ENCODE measurements around the gene PPFIBP2.

PPFIBP2 gene

DNA sequence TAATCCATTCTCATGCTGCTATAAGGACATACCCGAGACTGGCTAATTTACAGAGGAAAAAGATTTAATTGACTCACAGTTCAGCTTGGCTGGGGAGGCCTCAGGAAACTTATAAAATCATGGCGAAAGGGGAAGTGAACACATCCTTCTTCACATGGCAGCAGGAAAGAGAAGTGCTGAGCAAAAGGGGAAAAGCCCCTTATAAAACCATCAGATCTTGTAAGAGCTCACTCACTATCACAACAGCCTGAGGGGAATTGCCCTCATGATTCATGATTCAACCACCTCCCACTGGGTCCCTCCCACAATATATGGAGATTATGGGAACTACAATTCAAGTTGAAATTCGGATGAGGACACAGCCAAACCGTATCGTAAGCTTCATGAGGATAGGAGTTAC lies 163.3 kb downstream of the PPFIBP2 start:
- POLR2A ChIA-PET, result no interaction called here

DNA sequence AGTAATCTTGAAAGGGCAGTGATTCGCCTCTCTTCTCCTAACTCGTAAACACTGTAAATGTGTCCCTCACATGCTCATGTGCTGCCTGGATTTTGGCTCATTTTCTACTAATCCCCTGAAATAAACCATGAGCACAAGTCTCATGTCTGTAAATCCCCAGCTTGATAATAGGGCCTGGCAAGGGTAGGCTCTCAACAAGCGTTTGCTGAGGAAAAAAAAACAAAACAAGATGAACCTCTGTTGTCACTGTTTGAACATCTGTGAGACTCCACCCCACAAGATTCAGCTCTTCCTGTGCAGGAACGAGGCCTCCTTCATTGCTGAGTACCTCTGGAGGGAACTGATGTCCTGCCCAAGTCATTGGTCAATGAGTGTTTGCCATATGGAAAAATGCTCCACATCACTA lies 164.0 kb downstream of the PPFIBP2 start:
- POLR2A ChIA-PET, result no interaction called here
- Histone ChIP-seq H3K4me3 (ENCODE audit: low read depth, low read length) (no peak overlapping the region), H3K36me3 (ENCODE audit: control insufficient read depth in 2 of 2, insufficient read depth in 1 of 2, low read length in 2 of 2) (no peaks in the 10 kb centered on the region), H3K9me3 (ENCODE audit: control insufficient read depth, insufficient read depth, low read depth, low read length) (no peaks in the 10 kb centered on the region), H3K4me1 (ENCODE audit: control insufficient read depth, insufficient read depth, low read length) (no peaks in the 10 kb centered on the region), H3K27ac (ENCODE audit: extremely low read depth, low read depth, low read length) (no peak overlapping the region)
- TF ChIP-seq, protein P1, sequence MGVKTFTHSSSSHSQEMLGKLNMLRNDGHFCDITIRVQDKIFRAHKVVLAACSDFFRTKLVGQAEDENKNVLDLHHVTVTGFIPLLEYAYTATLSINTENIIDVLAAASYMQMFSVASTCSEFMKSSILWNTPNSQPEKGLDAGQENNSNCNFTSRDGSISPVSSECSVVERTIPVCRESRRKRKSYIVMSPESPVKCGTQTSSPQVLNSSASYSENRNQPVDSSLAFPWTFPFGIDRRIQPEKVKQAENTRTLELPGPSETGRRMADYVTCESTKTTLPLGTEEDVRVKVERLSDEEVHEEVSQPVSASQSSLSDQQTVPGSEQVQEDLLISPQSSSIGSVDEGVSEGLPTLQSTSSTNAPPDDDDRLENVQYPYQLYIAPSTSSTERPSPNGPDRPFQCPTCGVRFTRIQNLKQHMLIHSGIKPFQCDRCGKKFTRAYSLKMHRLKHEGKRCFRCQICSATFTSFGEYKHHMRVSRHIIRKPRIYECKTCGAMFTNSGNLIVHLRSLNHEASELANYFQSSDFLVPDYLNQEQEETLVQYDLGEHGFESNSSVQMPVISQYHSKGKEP (tag by site-specific recombination; IDR thresholded peaks at IDR 0.05), result no peak
- peak; percentile 39; the same call in 1 of the 2 replicates for TF ChIP-seq MZF1 (tag by site-specific recombination; IDR thresholded peaks at IDR 0.05; ENCODE audit: borderline replicate concordance)
- no peak for TF ChIP-seq SALL2 (tag by site-specific recombination; IDR thresholded peaks at IDR 0.05; ENCODE audit: borderline replicate concordance)
- 0 out of 2 replicates have a peak, but pooled peaks have one; percentile 9 for TF ChIP-seq FEZF1 (tag by site-specific recombination; IDR thresholded peaks at IDR 0.05)
- TF ChIP-seq ZNF529 (tag by site-specific recombination; IDR thresholded peaks at IDR 0.05; ENCODE audit: insufficient replicate concordance), result no peak
- CTCF ChIA-PET, result interaction anchor here (0.6 to 2.0 kb wide), 7 partner anchors 9 to 759 kb away, joined by 3 to 5 read pairs (median 3); no protein-coding TSS in a partner anchor

More for the DNA sequence above, 163.3 kb downstream of the PPFIBP2 start:
- H3K4me1 ChIP-seq (ENCODE audit: control insufficient read depth, insufficient read depth, low read length), result no peaks in the 10 kb centered on the region
- H3K4me3 ChIP-seq (ENCODE audit: low read depth, low read length), result no peak overlapping the region
- no peaks in the 10 kb centered on the region for H3K9me3 ChIP-seq (ENCODE audit: control insufficient read depth, insufficient read depth, low read depth, low read length)
- H3K27ac ChIP-seq (ENCODE audit: extremely low read depth, low read depth, low read length), result no peak overlapping the region
- no peaks in the 10 kb centered on the region for H3K36me3 ChIP-seq (ENCODE audit: control insufficient read depth in 2 of 2, insufficient read depth in 1 of 2, low read length in 2 of 2)
- TF ChIP-seq, protein P2, sequence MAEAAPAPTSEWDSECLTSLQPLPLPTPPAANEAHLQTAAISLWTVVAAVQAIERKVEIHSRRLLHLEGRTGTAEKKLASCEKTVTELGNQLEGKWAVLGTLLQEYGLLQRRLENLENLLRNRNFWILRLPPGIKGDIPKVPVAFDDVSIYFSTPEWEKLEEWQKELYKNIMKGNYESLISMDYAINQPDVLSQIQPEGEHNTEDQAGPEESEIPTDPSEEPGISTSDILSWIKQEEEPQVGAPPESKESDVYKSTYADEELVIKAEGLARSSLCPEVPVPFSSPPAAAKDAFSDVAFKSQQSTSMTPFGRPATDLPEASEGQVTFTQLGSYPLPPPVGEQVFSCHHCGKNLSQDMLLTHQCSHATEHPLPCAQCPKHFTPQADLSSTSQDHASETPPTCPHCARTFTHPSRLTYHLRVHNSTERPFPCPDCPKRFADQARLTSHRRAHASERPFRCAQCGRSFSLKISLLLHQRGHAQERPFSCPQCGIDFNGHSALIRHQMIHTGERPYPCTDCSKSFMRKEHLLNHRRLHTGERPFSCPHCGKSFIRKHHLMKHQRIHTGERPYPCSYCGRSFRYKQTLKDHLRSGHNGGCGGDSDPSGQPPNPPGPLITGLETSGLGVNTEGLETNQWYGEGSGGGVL (tag by site-specific recombination; IDR thresholded peaks at IDR 0.05), result peak; percentile 28; the same call in 1 of the 2 replicates
- TF ChIP-seq MZF1 (tag by site-specific recombination; IDR thresholded peaks at IDR 0.05; ENCODE audit: borderline replicate concordance) (peak; percentile 54; the same call in 1 of the 2 replicates), KLF16 (tag by site-specific recombination; IDR thresholded peaks at IDR 0.05) (0 out of 2 replicates have a peak, but pooled peaks have one; percentile 16), FEZF1 (tag by site-specific recombination; IDR thresholded peaks at IDR 0.05) (peak; percentile 37; the same call in 1 of the 2 replicates), ZFHX2 (tag by site-specific recombination; conservative IDR thresholded peaks at IDR 0.05) (peak; percentile 75), ZNF660 (tag by site-specific recombination; IDR thresholded peaks at IDR 0.05) (0 out of 2 replicates have a peak, but pooled peaks have one; percentile 10), ZIC2 (tag by site-specific recombination; IDR thresholded peaks at IDR 0.05) (peak; percentile 27; the same call in 1 of the 2 replicates), SETDB1 (IDR thresholded peaks at IDR 0.05; ENCODE audit: insufficient read length, low read length) (peak; percentile 81), ZNF341 (tag by site-specific recombination; IDR thresholded peaks at IDR 0.05; ENCODE audit: low read depth) (0 out of 2 replicates have a peak, but pooled peaks have one; percentile 15), ZNF48 (tag by site-specific recombination; IDR thresholded peaks at IDR 0.05) (no peak), WT1 (tag by site-specific recombination; IDR thresholded peaks at IDR 0.05) (peak; percentile 35; the same call in 1 of the 2 replicates), ZNF558 (tag by site-specific recombination; IDR thresholded peaks at IDR 0.05) (no peak), SP7 (tag by site-specific recombination; IDR thresholded peaks at IDR 0.05) (0 out of 2 replicates have a peak, but pooled peaks have one; percentile 25), TRIM28 (IDR thresholded peaks at IDR 0.05; ENCODE audit: borderline replicate concordance, low read length) (peak; percentile 30; the same call in 1 of the 2 replicates), ZNF157 (tag by site-specific recombination; IDR thresholded peaks at IDR 0.05) (no peak), GLIS1 (tag by site-specific recombination; IDR thresholded peaks at IDR 0.05) (peak; percentile 68)
- TF ChIP-seq, protein P3, sequence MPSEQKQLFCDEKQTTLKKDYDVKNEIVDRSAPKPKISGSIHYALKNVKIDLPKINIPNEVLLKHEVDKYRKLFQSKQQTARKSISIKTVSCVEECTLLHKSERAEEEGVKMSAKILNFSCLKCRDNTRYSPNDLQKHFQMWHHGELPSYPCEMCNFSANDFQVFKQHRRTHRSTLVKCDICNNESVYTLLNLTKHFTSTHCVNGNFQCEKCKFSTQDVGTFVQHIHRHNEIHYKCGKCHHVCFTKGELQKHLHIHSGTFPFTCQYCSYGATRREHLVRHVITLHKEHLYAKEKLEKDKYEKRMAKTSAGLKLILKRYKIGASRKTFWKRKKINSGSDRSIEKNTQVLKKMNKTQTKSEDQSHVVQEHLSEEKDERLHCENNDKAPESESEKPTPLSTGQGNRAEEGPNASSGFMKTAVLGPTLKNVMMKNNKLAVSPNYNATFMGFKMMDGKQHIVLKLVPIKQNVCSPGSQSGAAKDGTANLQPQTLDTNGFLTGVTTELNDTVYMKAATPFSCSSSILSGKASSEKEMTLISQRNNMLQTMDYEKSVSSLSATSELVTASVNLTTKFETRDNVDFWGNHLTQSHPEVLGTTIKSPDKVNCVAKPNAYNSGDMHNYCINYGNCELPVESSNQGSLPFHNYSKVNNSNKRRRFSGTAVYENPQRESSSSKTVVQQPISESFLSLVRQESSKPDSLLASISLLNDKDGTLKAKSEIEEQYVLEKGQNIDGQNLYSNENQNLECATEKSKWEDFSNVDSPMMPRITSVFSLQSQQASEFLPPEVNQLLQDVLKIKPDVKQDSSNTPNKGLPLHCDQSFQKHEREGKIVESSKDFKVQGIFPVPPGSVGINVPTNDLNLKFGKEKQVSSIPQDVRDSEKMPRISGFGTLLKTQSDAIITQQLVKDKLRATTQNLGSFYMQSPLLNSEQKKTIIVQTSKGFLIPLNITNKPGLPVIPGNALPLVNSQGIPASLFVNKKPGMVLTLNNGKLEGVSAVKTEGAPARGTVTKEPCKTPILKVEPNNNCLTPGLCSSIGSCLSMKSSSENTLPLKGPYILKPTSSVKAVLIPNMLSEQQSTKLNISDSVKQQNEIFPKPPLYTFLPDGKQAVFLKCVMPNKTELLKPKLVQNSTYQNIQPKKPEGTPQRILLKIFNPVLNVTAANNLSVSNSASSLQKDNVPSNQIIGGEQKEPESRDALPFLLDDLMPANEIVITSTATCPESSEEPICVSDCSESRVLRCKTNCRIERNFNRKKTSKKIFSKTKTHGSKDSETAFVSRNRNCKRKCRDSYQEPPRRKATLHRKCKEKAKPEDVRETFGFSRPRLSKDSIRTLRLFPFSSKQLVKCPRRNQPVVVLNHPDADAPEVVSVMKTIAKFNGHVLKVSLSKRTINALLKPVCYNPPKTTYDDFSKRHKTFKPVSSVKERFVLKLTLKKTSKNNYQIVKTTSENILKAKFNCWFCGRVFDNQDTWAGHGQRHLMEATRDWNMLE (tag by site-specific recombination; conservative IDR thresholded peaks at IDR 0.05; ENCODE audit: low read depth), result 0 out of 2 replicates have a peak, but pooled peaks have one; percentile 23
- TF ChIP-seq, protein P4, sequence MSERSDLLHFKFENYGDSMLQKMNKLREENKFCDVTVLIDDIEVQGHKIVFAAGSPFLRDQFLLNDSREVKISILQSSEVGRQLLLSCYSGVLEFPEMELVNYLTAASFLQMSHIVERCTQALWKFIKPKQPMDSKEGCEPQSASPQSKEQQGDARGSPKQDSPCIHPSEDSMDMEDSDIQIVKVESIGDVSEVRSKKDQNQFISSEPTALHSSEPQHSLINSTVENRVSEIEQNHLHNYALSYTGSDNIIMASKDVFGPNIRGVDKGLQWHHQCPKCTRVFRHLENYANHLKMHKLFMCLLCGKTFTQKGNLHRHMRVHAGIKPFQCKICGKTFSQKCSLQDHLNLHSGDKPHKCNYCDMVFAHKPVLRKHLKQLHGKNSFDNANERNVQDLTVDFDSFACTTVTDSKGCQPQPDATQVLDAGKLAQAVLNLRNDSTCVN (tag by site-specific recombination; optimal IDR thresholded peaks at IDR 0.05), result no peak
- CTCF ChIA-PET, result interaction anchor here (0.9 to 1.0 kb wide), 2 partner anchors 13 to 106 kb away, joined by 3 to 4 read pairs; no protein-coding TSS in a partner anchor

Data from HEK293 (cell line).